OCI-LY3 (cell line): ENCODE measurements around the gene CNP.

ENCODE experiments used
- CTCF ChIP-seq: fragments of 200-600, 300-600 bp; sonication (generic); IDR thresholded peaks from 2 replicates; pipeline ENCODE4 v1.5.1; 2014; ENCODE audit warnings: antibody characterized with exemption, low read length, low read depth
- EZH2phosphoT487 ChIP-seq: fragments of 200-600 bp; shearing (Covaris generic); IDR thresholded peaks from 2 replicates; pipeline ENCODE4 v1.6.1; 2018; ENCODE audit warnings: antibody characterized with exemption, mixed run types, low read depth

GRCh38 chr17:41966463-41967140 lies at the start of gene CNP:
- no peak for TF ChIP-seq CTCF
- no peak for TF ChIP-seq EZH2phosphoT487
